ENCODE measurements around the gene TNFSF15. TPM values are rescaled to one million over a fixed set of nuclear protein-coding genes. Genes with fewer than 3 reads are reported as not detected.
"Not testable (repeated sequence)": the region's sequence is repeated elsewhere in the genome, so short reads cannot be mapped to it uniquely, and the experiment has no call there.

The TNFSF15 gene
- total and polyA plus RNA-seq, 5 donors from 2014 or later = not detected

GRCh38 chr9:114745108-114745848 is 60.6 kb downstream of the TNFSF15 start:
- peak overlapping the region in 1 of 4 donors; percentile 55 for H3K4me3 Mint-ChIP-seq
- H3K4me1 ChIP-seq (ENCODE audit: control insufficient read depth, insufficient read depth, low read length, poor library complexity, severe bottlenecking) = no peaks in the 10 kb centered on the region
- no peak for ATAC-seq (ENCODE audit: low read depth in 2 of 2)
- H3K36me3 Mint-ChIP-seq = no peaks in the 10 kb centered on the region
- peaks cover 0 to under 1% (median 0%) of the 10 kb centered on the region in 7 donors for H3K9me3 Mint-ChIP-seq
- peaks cover 2% of the 10 kb centered on the region for H3K27me3 ChIP-seq (ENCODE audit: control insufficient read depth, insufficient read depth, low read length)
- DNase-seq = no peak
- H3K4me1 Mint-ChIP-seq = peaks cover 0 to 8% (median 0%) of the 10 kb centered on the region in 4 donors
- H3K9me3 ChIP-seq (ENCODE audit: control insufficient read depth in 2 of 2, low read length in 2 of 2) = no peaks in the 10 kb centered on the region
- H3K27me3 Mint-ChIP-seq = peaks cover 13% of the 10 kb centered on the region
- H3K27ac ChIP-seq (ENCODE audit: insufficient read depth, low read length, poor library complexity, severe bottlenecking) = no peak overlapping the region
- no peak overlapping the region for H3K4me3 ChIP-seq (ENCODE audit: low read depth, low read length)
- H3K36me3 ChIP-seq (ENCODE audit: control insufficient read depth, insufficient read depth, low read length) = no peaks in the 10 kb centered on the region
- H3K27ac Mint-ChIP-seq = peak overlapping the region in 1 of 3 donors; percentile 25

- H3K27ac Mint-ChIP-seq = no peak overlapping the region
- H3K4me3 Mint-ChIP-seq = no peak overlapping the region
- ATAC-seq (ENCODE audit: low read depth in 2 of 2) = no peak
- H3K27me3 Mint-ChIP-seq = peaks cover 17% of the 10 kb centered on the region
- H3K36me3 ChIP-seq (ENCODE audit: control insufficient read depth, insufficient read depth, low read length) = no peaks in the 10 kb centered on the region
- H3K4me1 ChIP-seq (ENCODE audit: control insufficient read depth, insufficient read depth, low read length, poor library complexity, severe bottlenecking) = no peaks in the 10 kb centered on the region
- peaks cover 7 to 12% (median 10%) of the 10 kb centered on the region in 4 donors for H3K4me1 Mint-ChIP-seq
- no peaks in the 10 kb centered on the region for H3K9me3 Mint-ChIP-seq
- no peak overlapping the region for H3K27ac ChIP-seq (ENCODE audit: insufficient read depth, low read length, poor library complexity, severe bottlenecking)
- DNase-seq = no peak
- H3K9me3 ChIP-seq (ENCODE audit: control insufficient read depth in 2 of 2, low read length in 2 of 2) = no peaks in the 10 kb centered on the region
- peaks cover 2% of the 10 kb centered on the region for H3K27me3 ChIP-seq (ENCODE audit: control insufficient read depth, insufficient read depth, low read length)
- no peaks in the 10 kb centered on the region for H3K36me3 Mint-ChIP-seq
- H3K4me3 ChIP-seq (ENCODE audit: low read depth, low read length) = no peak overlapping the region
Measured at GRCh38 chr9:114743446-114743845, 62.4 kb downstream of the TNFSF15 start.

GRCh38 chr9:114742947-114743346 is 62.9 kb downstream of the TNFSF15 start:
- Mint-ChIP-seq H3K4me3 (no peak overlapping the region), H3K27ac (no peak overlapping the region), H3K4me1 (peaks cover 7 to 15% (median 12%) of the 10 kb centered on the region in 4 donors), H3K9me3 (no peaks in the 10 kb centered on the region), H3K27me3 (peaks cover 17% of the 10 kb centered on the region), H3K36me3 (no peaks in the 10 kb centered on the region)
- Histone ChIP-seq H3K36me3 (ENCODE audit: control insufficient read depth, insufficient read depth, low read length) (no peaks in the 10 kb centered on the region), H3K27me3 (ENCODE audit: control insufficient read depth, insufficient read depth, low read length) (peaks cover 2% of the 10 kb centered on the region), H3K4me1 (ENCODE audit: control insufficient read depth, insufficient read depth, low read length, poor library complexity, severe bottlenecking) (no peaks in the 10 kb centered on the region), H3K27ac (ENCODE audit: insufficient read depth, low read length, poor library complexity, severe bottlenecking) (no peak overlapping the region), H3K4me3 (ENCODE audit: low read depth, low read length) (no peak overlapping the region), H3K9me3 (ENCODE audit: control insufficient read depth in 2 of 2, low read length in 2 of 2) (no peaks in the 10 kb centered on the region)
- DNase-seq (no peak), ATAC-seq (ENCODE audit: low read depth in 2 of 2) (no peak)

- H3K36me3 Mint-ChIP-seq; H3K9me3 ChIP-seq (ENCODE audit: control insufficient read depth in 2 of 2, low read length in 2 of 2); ATAC-seq (ENCODE audit: low read depth in 2 of 2); H3K27me3 ChIP-seq (ENCODE audit: control insufficient read depth, insufficient read depth, low read length); H3K27ac ChIP-seq (ENCODE audit: insufficient read depth, low read length, poor library complexity, severe bottlenecking); H3K4me1 ChIP-seq (ENCODE audit: control insufficient read depth, insufficient read depth, low read length, poor library complexity, severe bottlenecking); H3K9me3 Mint-ChIP-seq; H3K4me3 Mint-ChIP-seq; H3K27ac Mint-ChIP-seq; H3K4me3 ChIP-seq (ENCODE audit: low read depth, low read length); H3K36me3 ChIP-seq (ENCODE audit: control insufficient read depth, insufficient read depth, low read length): not testable (repeated sequence)
- Mint-ChIP-seq H3K27me3 (peaks cover 24% of the 10 kb centered on the region), H3K4me1 (peaks cover 7 to 29% (median 26%) of the 10 kb centered on the region in 4 donors)
- DNase-seq = peak in 1 of 3 donors; percentile 22
Measured at GRCh38 chr9:114741521-114741920, 64.3 kb downstream of the TNFSF15 start.

GRCh38 chr9:114738581-114739316 is 67.1 kb downstream of the TNFSF15 start:
- Mint-ChIP-seq H3K9me3 (no peaks in the 10 kb centered on the region), H3K27me3 (peaks cover 29% of the 10 kb centered on the region), H3K4me3 (peak overlapping the region in 2 of 4 donors; percentile 11 to 33), H3K36me3 (no peaks in the 10 kb centered on the region), H3K4me1 (peaks cover 11 to 47% (median 33%) of the 10 kb centered on the region in 4 donors), H3K27ac (peak overlapping the region; percentile 57 to 88 (median 69))
- H3K4me3 ChIP-seq (ENCODE audit: low read depth, low read length) = no peak overlapping the region
- H3K27me3 ChIP-seq (ENCODE audit: control insufficient read depth, insufficient read depth, low read length) = peaks cover 2% of the 10 kb centered on the region
- H3K4me1 ChIP-seq (ENCODE audit: control insufficient read depth, insufficient read depth, low read length, poor library complexity, severe bottlenecking) = peaks cover 10% of the 10 kb centered on the region
- ATAC-seq (ENCODE audit: low read depth in 2 of 2) (peak; percentile 81 to 85), DNase-seq (peak; percentile 54 to 86 (median 73))
- H3K36me3 ChIP-seq (ENCODE audit: control insufficient read depth, insufficient read depth, low read length) = no peaks in the 10 kb centered on the region
- H3K27ac ChIP-seq (ENCODE audit: insufficient read depth, low read length, poor library complexity, severe bottlenecking) = no peak overlapping the region
- no peaks in the 10 kb centered on the region for H3K9me3 ChIP-seq (ENCODE audit: control insufficient read depth in 2 of 2, low read length in 2 of 2)

GRCh38 chr9:114737847-114738246 is 68.0 kb downstream of the TNFSF15 start:
- DNase-seq (peak in 1 of 3 donors; percentile 29), ATAC-seq (ENCODE audit: low read depth in 2 of 2) (no peak)
- H3K27me3 Mint-ChIP-seq = peaks cover 29% of the 10 kb centered on the region
- peaks cover 11 to 47% (median 33%) of the 10 kb centered on the region in 4 donors for H3K4me1 Mint-ChIP-seq
- H3K4me3 Mint-ChIP-seq = peak overlapping the region in 1 of 4 donors; percentile 31
- Histone ChIP-seq H3K27me3 (ENCODE audit: control insufficient read depth, insufficient read depth, low read length) (peaks cover 2% of the 10 kb centered on the region), H3K36me3 (ENCODE audit: control insufficient read depth, insufficient read depth, low read length) (no peaks in the 10 kb centered on the region), H3K9me3 (ENCODE audit: control insufficient read depth in 2 of 2, low read length in 2 of 2) (no peaks in the 10 kb centered on the region), H3K4me1 (ENCODE audit: control insufficient read depth, insufficient read depth, low read length, poor library complexity, severe bottlenecking) (peaks cover 10% of the 10 kb centered on the region), H3K4me3 (ENCODE audit: low read depth, low read length) (no peak overlapping the region), H3K27ac (ENCODE audit: insufficient read depth, low read length, poor library complexity, severe bottlenecking) (no peak overlapping the region)
- no peaks in the 10 kb centered on the region for H3K9me3 Mint-ChIP-seq
- peak overlapping the region; percentile 18 to 81 (median 71) for H3K27ac Mint-ChIP-seq
- no peaks in the 10 kb centered on the region for H3K36me3 Mint-ChIP-seq

GRCh38 chr9:114737118-114737517 is 68.7 kb downstream of the TNFSF15 start:
- no peaks in the 10 kb centered on the region for H3K36me3 ChIP-seq (ENCODE audit: control insufficient read depth, insufficient read depth, low read length)
- Mint-ChIP-seq H3K27me3 (peaks cover 29% of the 10 kb centered on the region), H3K27ac (peak overlapping the region; percentile 18 to 94 (median 81)), H3K36me3 (no peaks in the 10 kb centered on the region), H3K4me3 (no peak overlapping the region), H3K9me3 (no peaks in the 10 kb centered on the region), H3K4me1 (peaks cover 11 to 47% (median 33%) of the 10 kb centered on the region in 4 donors)
- peak in 1 of 3 donors; percentile 53 for DNase-seq
- peaks cover 10% of the 10 kb centered on the region for H3K4me1 ChIP-seq (ENCODE audit: control insufficient read depth, insufficient read depth, low read length, poor library complexity, severe bottlenecking)
- no peak overlapping the region for H3K4me3 ChIP-seq (ENCODE audit: low read depth, low read length)
- peak; percentile 36 to 42 for ATAC-seq (ENCODE audit: low read depth in 2 of 2)
- no peaks in the 10 kb centered on the region for H3K27me3 ChIP-seq (ENCODE audit: control insufficient read depth, insufficient read depth, low read length)
- H3K9me3 ChIP-seq (ENCODE audit: control insufficient read depth in 2 of 2, low read length in 2 of 2) = no peaks in the 10 kb centered on the region
- no peak overlapping the region for H3K27ac ChIP-seq (ENCODE audit: insufficient read depth, low read length, poor library complexity, severe bottlenecking)
